Measurements from ENCODE around the gene SSBP3.

SSBP3 gene

DNA sequence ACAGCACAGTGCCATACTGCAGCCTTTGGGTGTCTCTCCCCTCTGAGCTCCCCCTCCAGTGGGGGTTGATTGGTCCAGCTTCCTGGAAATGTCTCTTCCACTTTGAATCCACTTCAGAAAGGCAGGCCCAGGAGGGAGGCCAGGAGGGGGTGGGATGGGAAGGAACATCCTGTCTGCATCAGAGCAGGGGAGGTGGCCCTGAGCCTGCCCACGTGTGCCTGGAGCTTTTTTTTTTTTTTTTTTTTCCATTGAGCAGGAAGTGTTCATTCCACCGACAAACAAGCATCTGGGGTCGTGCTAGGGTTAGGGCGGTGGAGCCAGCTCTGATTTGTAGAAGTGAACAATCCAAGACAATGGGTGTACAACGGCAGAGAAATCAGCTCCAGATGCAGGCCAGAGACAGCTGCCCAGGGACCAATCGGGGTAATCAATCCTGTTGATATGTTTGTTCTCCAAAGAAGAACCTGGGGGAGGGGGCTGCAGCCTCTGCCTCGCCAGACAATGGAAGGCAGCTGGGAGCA lies 93.3 kb downstream of the SSBP3 start:
- Histone ChIP-seq H3K27ac (replicated peaks) (no peak overlapping the region), H3K27me3 (ENCODE audit: insufficient read depth, poor library complexity, severe bottlenecking) (no peaks in the 10 kb centered on the region), H3K4me3 (replicated peaks; ENCODE audit: insufficient read depth, low read length) (no peak overlapping the region)
- DNase-seq (ENCODE audit: low read depth in 1 of 2, low spot score in 1 of 2): no peak
- TF ChIP-seq GABPA (IDR thresholded peaks at IDR 0.05; ENCODE audit: low read depth) (no peak), POLR2AphosphoS5 (IDR thresholded peaks at IDR 0.05; ENCODE audit: low read depth) (no peak), SPI1 (IDR thresholded peaks at IDR 0.05; ENCODE audit: borderline replicate concordance, low read depth) (no peak)
- TF ChIP-seq, protein P1, sequence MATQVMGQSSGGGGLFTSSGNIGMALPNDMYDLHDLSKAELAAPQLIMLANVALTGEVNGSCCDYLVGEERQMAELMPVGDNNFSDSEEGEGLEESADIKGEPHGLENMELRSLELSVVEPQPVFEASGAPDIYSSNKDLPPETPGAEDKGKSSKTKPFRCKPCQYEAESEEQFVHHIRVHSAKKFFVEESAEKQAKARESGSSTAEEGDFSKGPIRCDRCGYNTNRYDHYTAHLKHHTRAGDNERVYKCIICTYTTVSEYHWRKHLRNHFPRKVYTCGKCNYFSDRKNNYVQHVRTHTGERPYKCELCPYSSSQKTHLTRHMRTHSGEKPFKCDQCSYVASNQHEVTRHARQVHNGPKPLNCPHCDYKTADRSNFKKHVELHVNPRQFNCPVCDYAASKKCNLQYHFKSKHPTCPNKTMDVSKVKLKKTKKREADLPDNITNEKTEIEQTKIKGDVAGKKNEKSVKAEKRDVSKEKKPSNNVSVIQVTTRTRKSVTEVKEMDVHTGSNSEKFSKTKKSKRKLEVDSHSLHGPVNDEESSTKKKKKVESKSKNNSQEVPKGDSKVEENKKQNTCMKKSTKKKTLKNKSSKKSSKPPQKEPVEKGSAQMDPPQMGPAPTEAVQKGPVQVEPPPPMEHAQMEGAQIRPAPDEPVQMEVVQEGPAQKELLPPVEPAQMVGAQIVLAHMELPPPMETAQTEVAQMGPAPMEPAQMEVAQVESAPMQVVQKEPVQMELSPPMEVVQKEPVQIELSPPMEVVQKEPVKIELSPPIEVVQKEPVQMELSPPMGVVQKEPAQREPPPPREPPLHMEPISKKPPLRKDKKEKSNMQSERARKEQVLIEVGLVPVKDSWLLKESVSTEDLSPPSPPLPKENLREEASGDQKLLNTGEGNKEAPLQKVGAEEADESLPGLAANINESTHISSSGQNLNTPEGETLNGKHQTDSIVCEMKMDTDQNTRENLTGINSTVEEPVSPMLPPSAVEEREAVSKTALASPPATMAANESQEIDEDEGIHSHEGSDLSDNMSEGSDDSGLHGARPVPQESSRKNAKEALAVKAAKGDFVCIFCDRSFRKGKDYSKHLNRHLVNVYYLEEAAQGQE (IDR thresholded peaks at IDR 0.05; ENCODE audit: insufficient replicate concordance, low read depth): no peak
- TF ChIP-seq, protein P2, sequence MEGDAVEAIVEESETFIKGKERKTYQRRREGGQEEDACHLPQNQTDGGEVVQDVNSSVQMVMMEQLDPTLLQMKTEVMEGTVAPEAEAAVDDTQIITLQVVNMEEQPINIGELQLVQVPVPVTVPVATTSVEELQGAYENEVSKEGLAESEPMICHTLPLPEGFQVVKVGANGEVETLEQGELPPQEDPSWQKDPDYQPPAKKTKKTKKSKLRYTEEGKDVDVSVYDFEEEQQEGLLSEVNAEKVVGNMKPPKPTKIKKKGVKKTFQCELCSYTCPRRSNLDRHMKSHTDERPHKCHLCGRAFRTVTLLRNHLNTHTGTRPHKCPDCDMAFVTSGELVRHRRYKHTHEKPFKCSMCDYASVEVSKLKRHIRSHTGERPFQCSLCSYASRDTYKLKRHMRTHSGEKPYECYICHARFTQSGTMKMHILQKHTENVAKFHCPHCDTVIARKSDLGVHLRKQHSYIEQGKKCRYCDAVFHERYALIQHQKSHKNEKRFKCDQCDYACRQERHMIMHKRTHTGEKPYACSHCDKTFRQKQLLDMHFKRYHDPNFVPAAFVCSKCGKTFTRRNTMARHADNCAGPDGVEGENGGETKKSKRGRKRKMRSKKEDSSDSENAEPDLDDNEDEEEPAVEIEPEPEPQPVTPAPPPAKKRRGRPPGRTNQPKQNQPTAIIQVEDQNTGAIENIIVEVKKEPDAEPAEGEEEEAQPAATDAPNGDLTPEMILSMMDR (IDR thresholded peaks at IDR 0.05; ENCODE audit: insufficient read depth, low read length): no peak

DNA sequence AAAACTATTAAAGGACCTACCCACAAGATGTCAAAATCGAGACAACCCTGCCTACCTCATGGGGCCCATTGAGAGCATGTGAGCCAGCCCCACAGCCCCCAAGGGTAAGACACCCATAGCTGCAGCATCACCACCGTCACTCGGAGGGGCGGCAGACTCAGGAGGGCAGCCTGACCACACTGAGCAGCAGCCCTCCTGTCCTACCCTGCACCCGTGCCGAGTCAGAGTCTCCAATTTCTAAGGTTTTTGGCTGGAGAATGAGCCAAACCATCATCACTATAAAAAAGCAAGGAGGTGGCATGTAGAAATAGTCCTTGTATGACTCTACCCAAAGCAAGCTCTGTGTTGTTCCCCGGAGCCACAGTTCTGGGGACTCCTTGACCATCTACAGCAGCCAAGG lies 94.7 kb downstream of the SSBP3 start:
- TF ChIP-seq GABPA (IDR thresholded peaks at IDR 0.05; ENCODE audit: low read depth) (no peak), SPI1 (IDR thresholded peaks at IDR 0.05; ENCODE audit: borderline replicate concordance, low read depth) (no peak), POLR2AphosphoS5 (IDR thresholded peaks at IDR 0.05; ENCODE audit: low read depth) (no peak)
- TF ChIP-seq, protein P2 (IDR thresholded peaks at IDR 0.05; ENCODE audit: insufficient read depth, low read length): no peak
- TF ChIP-seq, protein P1 (IDR thresholded peaks at IDR 0.05; ENCODE audit: insufficient replicate concordance, low read depth): no peak
- no peak for DNase-seq (ENCODE audit: low read depth in 1 of 2, low spot score in 1 of 2)
- Histone ChIP-seq H3K27me3 (ENCODE audit: insufficient read depth, poor library complexity, severe bottlenecking) (no peaks in the 10 kb centered on the region), H3K4me3 (replicated peaks; ENCODE audit: insufficient read depth, low read length) (no peak overlapping the region), H3K27ac (replicated peaks) (no peak overlapping the region)

DNA sequence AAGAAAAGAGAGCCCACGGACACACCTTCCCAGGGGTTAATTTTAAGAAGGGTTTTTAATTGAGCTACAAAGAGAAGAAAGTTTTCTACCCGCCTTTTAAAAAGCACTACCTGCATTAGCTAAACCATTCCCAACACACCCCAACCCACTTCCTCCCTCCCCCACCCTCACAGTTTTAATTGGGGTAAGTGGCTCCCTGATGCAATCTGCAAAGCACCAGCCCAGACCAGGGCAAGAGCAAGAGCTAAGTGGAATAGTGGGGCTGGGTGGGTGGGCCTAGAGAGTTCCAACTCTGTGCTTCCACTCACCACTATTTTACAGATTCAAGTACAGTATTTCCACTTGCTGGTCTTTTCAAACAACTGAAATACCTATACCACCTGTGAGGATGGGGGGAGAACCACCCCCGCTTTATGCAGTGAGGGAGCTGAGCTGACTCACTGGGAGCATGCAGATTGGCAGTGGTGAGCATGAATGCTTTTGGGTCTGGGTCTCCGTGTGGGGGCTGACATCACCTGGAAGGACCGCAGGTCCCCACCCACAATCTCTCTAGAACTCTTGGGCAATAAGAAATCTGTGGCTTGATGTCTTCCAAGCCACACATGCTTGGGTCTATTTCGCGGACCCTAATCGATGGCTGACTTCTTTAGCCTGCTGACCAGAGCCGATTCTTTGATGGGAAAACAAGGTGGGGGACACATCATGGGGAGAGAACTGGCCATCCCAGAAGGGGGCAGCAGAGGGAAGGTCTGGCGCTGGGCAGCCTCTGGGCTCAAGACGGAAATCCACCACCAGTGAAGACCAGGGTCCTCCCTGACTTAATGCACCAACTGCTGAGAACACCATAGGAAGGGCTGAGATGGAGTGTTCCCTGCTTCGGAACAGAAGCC lies 95.5 kb downstream of the SSBP3 start:
- DNase-seq (ENCODE audit: low read depth in 1 of 2, low spot score in 1 of 2): peak in 1 of 2 experiments; percentile 18

More for the DNA sequence above, 95.5 kb downstream of the SSBP3 start:
- no peak overlapping the region for H3K27ac ChIP-seq (replicated peaks)
- no peak for TF ChIP-seq GABPA (IDR thresholded peaks at IDR 0.05; ENCODE audit: low read depth)
- TF ChIP-seq, protein P2 (IDR thresholded peaks at IDR 0.05; ENCODE audit: insufficient read depth, low read length): peak; percentile 14
- no peaks in the 10 kb centered on the region for H3K27me3 ChIP-seq (ENCODE audit: insufficient read depth, poor library complexity, severe bottlenecking)
- H3K4me3 ChIP-seq (replicated peaks; ENCODE audit: insufficient read depth, low read length): no peak overlapping the region

Measured in HL-60 (cell line).